B cell (primary cell): ENCODE results near the gene SFXN5. TPM values are rescaled to one million over a fixed set of nuclear protein-coding genes. Genes with fewer than 3 reads are reported as not detected.

ENCODE experiments used
- ATAC-seq: fragments of 200-7000 bp; cut with Tn5 transposase; one replicate; pipeline ENCODE4 v1.10.0; 2021; ENCODE audit warnings: low read depth, mild to moderate bottlenecking, moderate number of reproducible peaks, moderate library complexity
- CTCF ChIA-PET: fragments of 350-600 bp; sonication (Branson Sonifier 250); formaldehyde crosslinking; loops from one replicate; lab custom pipeline; 2021; ENCODE audit warnings: antibody characterized with exemption, inconsistent platforms; lab: Charles Lee
- POLR2A ChIA-PET: fragments of 350-600 bp; sonication (Branson Sonifier 250); formaldehyde crosslinking; loops from one replicate; lab custom pipeline; 2021; ENCODE audit warnings: antibody characterized with exemption; lab: Charles Lee
- DNase-seq: peaks from one replicate; pipeline ENCODE4 v3.0.0; 2013
- H2AFZ ChIP-seq: 2 replicates; pipeline ENCODE4 v1.6.1; 2012; ENCODE audit warnings: mild to moderate bottlenecking, low read depth, low read length; ENCODE audit not compliant: insufficient read depth, poor library complexity, severe bottlenecking
- H3K27ac ChIP-seq, 2 donors: 1 replicate in 1 of 2; 2 replicates in 1 of 2; pipeline ENCODE4 v1.5.1; 2012 to 2013; ENCODE audit warnings: low read length in 2 of 2, mild to moderate bottlenecking in 2 of 2, moderate library complexity in 1 of 2
- H3K27me3 ChIP-seq, 4 experiments: fragments of 200-600 bp in 1 of 4; sonication (generic) in 1 of 4; replicated peaks in 1 of 4; 1 replicate in 2 of 4; 2 replicates in 2 of 4; pipeline versions ENCODE4 v1.6.1 to v1.7.0; 2013 to 2016; ENCODE audit warnings: low read length in 3 of 4, mild to moderate bottlenecking in 2 of 4, mixed read lengths in 1 of 4, moderate library complexity in 1 of 4; ENCODE audit not compliant: insufficient read depth in 4 of 4, control insufficient read depth in 3 of 4; ENCODE audit errors: control extremely low read depth in 1 of 4
- H3K36me3 ChIP-seq, 2 experiments: replicated peaks in 1 of 2; 1 replicate in 1 of 2; 2 replicates in 1 of 2; pipeline versions ENCODE4 v1.6.1 to v1.7.1; 2013; ENCODE audit warnings: low read length in 1 of 2; ENCODE audit not compliant: insufficient read depth in 2 of 2, control insufficient read depth in 1 of 2; ENCODE audit errors: control extremely low read depth in 1 of 2, extremely low read depth in 1 of 2
- H3K4me1 ChIP-seq, 2 donors: fragments of 200-600 bp in 1 of 2; sonication (generic) in 1 of 2; 1 replicate in 1 of 2; 2 replicates in 1 of 2; pipeline versions ENCODE4 v1.5.1 to v1.6.1; 2013 to 2017; ENCODE audit warnings: low read length in 2 of 2; ENCODE audit not compliant: control insufficient read depth in 2 of 2, insufficient read depth in 2 of 2
- H3K4me2 ChIP-seq: replicated peaks from 2 replicates; pipeline ENCODE3; 2012; ENCODE audit warnings: mild to moderate bottlenecking, low read depth, low read length; ENCODE audit not compliant: poor library complexity, severe bottlenecking
- H3K4me3 ChIP-seq, 5 experiments: fragments of 200-600 bp in 1 of 5; sonication (generic) in 1 of 5; 1 replicate in 3 of 5; 2 replicates in 2 of 5; pipeline versions ENCODE4 v1.5.1 to v1.7.0; 2011 to 2016; ENCODE audit warnings: low read length in 4 of 5, mild to moderate bottlenecking in 4 of 5, low read depth in 2 of 5, control low read depth in 1 of 5, moderate library complexity in 1 of 5; ENCODE audit not compliant: insufficient read depth in 1 of 5; ENCODE audit errors: control extremely low read depth in 1 of 5, extremely low read depth in 1 of 5
- H3K79me2 ChIP-seq: fragments of 200-600 bp; sonication (generic); one replicate; pipeline ENCODE4 v1.6.0; 2016; ENCODE audit warnings: low read length; ENCODE audit not compliant: control insufficient read depth, insufficient read depth
- H3K9ac ChIP-seq: fragments of 200-600 bp; sonication (generic); 2 replicates; pipeline ENCODE4 v1.6.1; 2017; ENCODE audit warnings: mild to moderate bottlenecking, low read length, moderate library complexity
- H3K9me3 ChIP-seq, 3 donors: one replicate each; pipeline versions ENCODE4 v1.6.1 to v1.7.1; 2013; ENCODE audit warnings: low read length in 2 of 3; ENCODE audit not compliant: control insufficient read depth in 2 of 3, insufficient read depth in 1 of 3; ENCODE audit errors: control extremely low read depth in 1 of 3
- H4K20me1 ChIP-seq: 2 replicates; pipeline ENCODE4 v1.6.0; 2012; ENCODE audit warnings: mild to moderate bottlenecking, low read length; ENCODE audit not compliant: insufficient read depth, control insufficient read depth, poor library complexity, severe bottlenecking
- H3K27ac Mint-ChIP-seq: one replicate; pipeline ENCODE4 v1.8.0; 2021; ENCODE audit warnings: mixed read lengths
- H3K27me3 Mint-ChIP-seq: one replicate; pipeline ENCODE4 v1.8.0; 2021; ENCODE audit warnings: mixed read lengths
- H3K4me1 Mint-ChIP-seq: one replicate; pipeline ENCODE4 v1.8.0; 2021; ENCODE audit warnings: mixed read lengths
- H3K4me3 Mint-ChIP-seq: one replicate; pipeline ENCODE4 v1.8.0; 2021; ENCODE audit warnings: mixed read lengths
- H3K9me3 Mint-ChIP-seq: one replicate; pipeline ENCODE4 v1.8.0; 2022; ENCODE audit warnings: mixed read lengths; ENCODE audit not compliant: insufficient read depth
- CTCF ChIP-seq: fragments of 200-600 bp; IDR thresholded peaks from one replicate; pipeline ENCODE4 v1.8.0; 2022; ENCODE audit warnings: antibody characterized with exemption, mild to moderate bottlenecking
- EZH2 ChIP-seq: IDR thresholded peaks from 2 replicates; pipeline ENCODE4 v1.6.1; 2012; ENCODE audit warnings: borderline replicate concordance, low read depth, mild to moderate bottlenecking, moderate library complexity, low read length; ENCODE audit not compliant: insufficient read depth, poor library complexity, severe bottlenecking
- WGBS: methylation state at CpG from one replicate; pipeline ENCODE4 v1.1.5; 2013; ENCODE audit warnings: missing lambda C conversion rate; ENCODE audit not compliant: insufficient coverage; 5-methylcytosine and 5-hydroxymethylcytosine counted together
- intact Hi-C: fragments of 100-400 bp; cut with micrococcal nuclease; formaldehyde crosslinking; loops from one replicate; pipeline ENCODE4 v1.10.0; 2022
- polyA plus RNA-seq: library from polyadenylated mRNA; depleted of rRNA; stranded (reverse); fragments of >200 nt; gene quantifications from 2 replicates; pipeline ENCODE4 v1.2.3, GENCODE V29; 2012
- total RNA-seq, 2 donors: library from RNA; stranded (reverse); fragments of 120-200 nt in 1 of 2; gene quantifications; 1 replicate in 1 of 2; 2 replicates in 1 of 2; pipeline versions ENCODE4 v1.2.3 to v1.2.4, GENCODE V29; 2013 to 2022

Gene SFXN5
- total and polyA plus RNA-seq, 2 donors (not counting 1 experiment from before 2014, with no cell fraction given), result 8.0 to 16.9 TPM

DNA sequence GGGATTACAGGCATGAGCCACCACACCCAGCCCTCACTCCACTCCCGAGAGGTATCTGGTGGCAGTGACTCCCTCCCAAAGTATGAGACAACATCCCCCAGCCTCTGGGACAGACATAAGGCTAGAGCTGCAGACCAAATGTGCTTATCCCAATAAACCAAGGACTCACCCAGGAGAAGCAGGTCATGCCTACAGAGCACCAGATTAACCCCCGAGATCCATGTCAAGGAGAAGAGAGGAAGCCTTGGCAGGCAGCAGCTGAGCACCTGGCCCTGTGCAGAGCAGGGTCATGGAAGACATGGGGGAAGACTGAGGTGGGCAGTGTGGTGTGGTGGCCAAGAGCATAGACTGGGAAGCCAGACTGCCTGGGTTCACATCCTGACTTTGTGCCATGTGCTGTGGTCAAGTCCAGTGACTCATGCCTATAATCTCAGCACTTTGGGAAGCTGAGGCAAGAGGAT is 34.0 kb upstream of the SFXN5 start:
- no peak for TF ChIP-seq CTCF
- H3K4me2 ChIP-seq, result no peak overlapping the region
- no peaks in the 10 kb centered on the region for H4K20me1 ChIP-seq
- Mint-ChIP-seq H3K27me3 (no peaks in the 10 kb centered on the region), H3K4me3 (no peak overlapping the region), H3K27ac (no peak overlapping the region), H3K4me1 (no peaks in the 10 kb centered on the region), H3K9me3 (no peaks in the 10 kb centered on the region)
- H3K4me3 ChIP-seq, result no peak overlapping the region
- H3K4me1 ChIP-seq, result no peaks in the 10 kb centered on the region
- H2AFZ ChIP-seq, result no peak overlapping the region
- peaks cover 0 to 1% (median 0%) of the 10 kb centered on the region in 4 experiments for H3K27me3 ChIP-seq
- DNase-seq (no peak), ATAC-seq (no peak)
- no peak overlapping the region for H3K9ac ChIP-seq
- H3K36me3 ChIP-seq, result no peaks in the 10 kb centered on the region
- peaks cover 0 to 2% (median 0%) of the 10 kb centered on the region in 3 donors for H3K9me3 ChIP-seq
- WGBS, result 92% methylated on average over 2 of the region's 2 CpGs
- no peaks in the 10 kb centered on the region for H3K79me2 ChIP-seq
- ChIA-PET POLR2A (no interaction called here), CTCF (no interaction called here)
- intact Hi-C loops, result no loop called here
- H3K27ac ChIP-seq, result no peak overlapping the region

DNA sequence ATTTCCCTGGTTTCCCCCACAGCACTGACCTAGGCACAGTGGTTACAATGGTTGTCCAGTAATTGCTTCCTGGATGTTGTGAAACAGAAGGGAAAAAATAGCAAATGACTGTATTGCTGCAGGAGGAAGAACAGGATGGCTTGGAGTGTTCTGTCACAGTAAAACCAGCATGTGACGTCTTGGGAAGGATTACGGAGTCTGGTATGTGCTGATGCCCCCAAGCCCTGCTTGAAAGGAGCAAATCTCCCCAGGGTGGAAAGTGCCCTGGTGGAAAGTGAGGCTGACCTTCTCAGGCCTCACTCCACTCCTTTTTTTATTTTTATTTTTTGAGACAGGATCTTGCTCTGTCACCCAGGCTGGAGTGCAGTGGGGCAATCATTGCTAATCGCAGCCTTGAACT is 33.4 kb upstream of the SFXN5 start:
- no peaks in the 10 kb centered on the region for H3K4me1 Mint-ChIP-seq
- POLR2A ChIA-PET, result no interaction called here

More for the DNA sequence above, 33.4 kb upstream of the SFXN5 start:
- Mint-ChIP-seq H3K27me3 (no peaks in the 10 kb centered on the region), H3K9me3 (no peaks in the 10 kb centered on the region), H3K4me3 (no peak overlapping the region), H3K27ac (no peak overlapping the region)
- H3K4me1 ChIP-seq, result no peaks in the 10 kb centered on the region
- no peak overlapping the region for H3K27ac ChIP-seq
- no peak overlapping the region for H3K4me3 ChIP-seq
- no peak overlapping the region for H3K9ac ChIP-seq
- H3K9me3 ChIP-seq, result peaks cover 0 to 2% (median 0%) of the 10 kb centered on the region in 3 donors
- no peak overlapping the region for H2AFZ ChIP-seq
- intact Hi-C loops, result no loop called here
- WGBS, result 97% methylated on average over 3 of the region's 3 CpGs
- no peaks in the 10 kb centered on the region for H4K20me1 ChIP-seq
- H3K4me2 ChIP-seq, result no peak overlapping the region
- DNase-seq (no peak), ATAC-seq (no peak)
- TF ChIP-seq CTCF (no peak), EZH2 (no peak)
- H3K36me3 ChIP-seq, result no peaks in the 10 kb centered on the region
- H3K27me3 ChIP-seq, result no peaks in the 10 kb centered on the region
- CTCF ChIA-PET, result no interaction called here
- no peaks in the 10 kb centered on the region for H3K79me2 ChIP-seq
